ENCODE results near the gene SUPT5H. TPM values are rescaled to one million over a fixed set of nuclear protein-coding genes. Genes with fewer than 3 reads are reported as not detected.

The SUPT5H gene
- total and polyA plus RNA-seq, 10 of the 15 experiments (the other 5 are each of a cell fraction or from before 2014, with no cell fraction given): 27.2 to 194 (median 83.6) TPM

DNA sequence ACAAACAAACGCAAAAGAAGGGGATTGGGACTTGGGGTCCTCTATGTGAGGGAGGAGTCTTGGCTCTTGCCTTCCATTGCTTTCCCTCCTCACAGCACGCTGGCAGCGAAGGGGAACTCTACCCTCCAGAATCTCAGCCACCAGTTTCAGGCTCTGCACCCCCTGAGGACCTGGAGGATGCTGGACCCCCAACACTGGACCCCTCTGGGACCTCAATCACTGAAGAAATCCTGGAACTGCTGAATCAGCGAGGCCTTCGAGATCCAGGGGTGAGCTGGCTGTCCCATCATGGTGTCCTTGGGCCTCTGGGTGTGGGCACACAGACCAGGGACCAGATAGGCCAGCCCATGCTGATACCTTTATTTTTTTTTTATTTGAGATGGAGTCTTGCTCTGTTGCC, 23.4 kb upstream of the SUPT5H start (continued):
- TF ChIP-seq ZNF687 (IDR thresholded peaks at IDR 0.05): no peak
- no peak for TF ChIP-seq CTCF (IDR thresholded peaks at IDR 0.05 in 2 of 3, conservative IDR thresholded peaks at IDR 0.05 in 1 of 3; ENCODE audit: control insufficient read depth in 2 of 3, extremely low read depth in 1 of 3, insufficient read depth in 1 of 3, low read depth in 3 of 3, low read length in 3 of 3)
- no peak for TF ChIP-seq CREB1 (IDR thresholded peaks at IDR 0.05; ENCODE audit: low read depth)
- TF ChIP-seq PAX8 (IDR thresholded peaks at IDR 0.05): no peak
- TF ChIP-seq IRF4 (IDR thresholded peaks at IDR 0.05; ENCODE audit: low read depth, low read length): no peak
- no peak for TF ChIP-seq ETV6 (conservative IDR thresholded peaks at IDR 0.05 in 1 of 2, IDR thresholded peaks at IDR 0.05 in 1 of 2; ENCODE audit: borderline replicate concordance in 1 of 2, low read depth in 1 of 2)

Data from GM12878 (cell line).